KMS-11 (cell line): Measurements from ENCODE around the gene CHST8.

Experiments used
- H2AFZ ChIP-seq: fragments of 200-600 bp; sonication (generic); 2 replicates; pipeline ENCODE4 v1.6.1; 2016; ENCODE audit warnings: antibody characterized with exemption, mixed run types, low read depth
- H3K27ac ChIP-seq: fragments of 200-600 bp; sonication (generic); 2 replicates; pipeline ENCODE4 v1.6.1; 2016; ENCODE audit warnings: mild to moderate bottlenecking, mixed run types
- H3K27me3 ChIP-seq: fragments of 200-600 bp; sonication (generic); 2 replicates; pipeline ENCODE4 v1.6.1; 2017; ENCODE audit warnings: mild to moderate bottlenecking, low read depth, mixed run types, moderate library complexity; ENCODE audit not compliant: insufficient read depth
- H3K36me3 ChIP-seq: fragments of 200-600 bp; sonication (generic); 2 replicates; pipeline ENCODE4 v1.6.1; 2017; ENCODE audit warnings: mild to moderate bottlenecking, mixed run types; ENCODE audit not compliant: insufficient read depth
- H3K4me1 ChIP-seq: fragments of 200-600 bp; sonication (generic); 2 replicates; pipeline ENCODE4 v1.6.1; 2016; ENCODE audit warnings: mild to moderate bottlenecking, low read depth, mixed run types; ENCODE audit not compliant: poor library complexity, severe bottlenecking
- H3K4me2 ChIP-seq: fragments of 200-600 bp; sonication (generic); 2 replicates; pipeline ENCODE4 v1.7.0; 2016; ENCODE audit warnings: mild to moderate bottlenecking, mixed run types
- H3K4me3 ChIP-seq: fragments of 200-600 bp; sonication (generic); IDR thresholded peaks from 2 replicates; pipeline ENCODE4 v1.6.1; 2017; ENCODE audit warnings: low read depth, low read length, mixed read lengths; ENCODE audit not compliant: insufficient read depth
- H3K79me2 ChIP-seq: fragments of 200-600 bp; sonication (generic); 2 replicates; pipeline ENCODE4 v1.6.1; 2016; ENCODE audit warnings: low read depth, mixed run types; ENCODE audit not compliant: insufficient read depth
- H3K9ac ChIP-seq: fragments of 200-600 bp; sonication (generic); 2 replicates; pipeline ENCODE4 v1.6.1; 2016; ENCODE audit warnings: mild to moderate bottlenecking, mixed run types
- H4K20me1 ChIP-seq: fragments of 200-600 bp; sonication (generic); 2 replicates; pipeline ENCODE4 v1.6.1; 2016; ENCODE audit warnings: mild to moderate bottlenecking, mixed run types; ENCODE audit not compliant: insufficient read depth
- CTCF ChIP-seq: fragments of 200-600 bp; sonication (generic); conservative IDR thresholded peaks from 2 replicates; pipeline ENCODE4 v1.6.1; 2017; ENCODE audit warnings: low read depth, mild to moderate bottlenecking, antibody characterized with exemption, low read length, moderate library complexity, mixed read lengths

The CHST8 gene

DNA sequence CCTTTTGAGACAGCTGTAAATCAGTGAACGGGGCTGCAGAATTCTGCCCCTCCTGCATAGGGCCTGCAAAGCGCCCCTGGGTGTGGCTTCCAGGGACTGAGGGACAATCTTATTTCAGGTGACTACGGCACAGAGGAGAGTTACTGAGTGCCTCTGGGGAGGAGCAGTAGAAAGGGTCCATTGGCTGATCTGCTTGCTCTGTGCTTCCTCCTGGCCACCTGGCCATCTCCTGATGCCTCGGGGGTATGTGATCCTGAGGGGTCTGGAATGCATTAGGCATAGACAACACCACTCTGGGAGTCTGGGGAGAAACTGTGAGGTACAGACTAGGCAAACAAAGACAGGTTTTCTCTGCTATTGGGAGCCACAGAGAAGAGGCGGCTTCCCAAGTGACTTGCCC lies 177.7 kb downstream of the CHST8 start:
- H4K20me1 ChIP-seq: no peaks in the 10 kb centered on the region
- H3K27me3 ChIP-seq: no peaks in the 10 kb centered on the region
- H2AFZ ChIP-seq: no peak overlapping the region
- H3K4me2 ChIP-seq: no peak overlapping the region
- H3K9ac ChIP-seq: no peak overlapping the region
- H3K4me3 ChIP-seq: no peak overlapping the region
- H3K27ac ChIP-seq: no peak overlapping the region
- no peak for TF ChIP-seq CTCF
- 0 out of 2 replicates have a peak, but pooled peaks cover 6% of the 10 kb centered on the region for H3K36me3 ChIP-seq
- H3K79me2 ChIP-seq: no peaks in the 10 kb centered on the region
- H3K4me1 ChIP-seq: peaks cover 5% of the 10 kb centered on the region

GRCh38 chr19:33800012-33800680 lies 178.4 kb downstream of the CHST8 start:
- no peaks in the 10 kb centered on the region for H3K4me1 ChIP-seq
- H3K9ac ChIP-seq: no peak overlapping the region
- H3K27me3 ChIP-seq: no peaks in the 10 kb centered on the region
- no peak overlapping the region for H3K27ac ChIP-seq
- H2AFZ ChIP-seq: no peak overlapping the region
- H3K36me3 ChIP-seq: 0 out of 2 replicates have a peak, but pooled peaks cover 6% of the 10 kb centered on the region
- H3K4me2 ChIP-seq: no peak overlapping the region
- no peaks in the 10 kb centered on the region for H4K20me1 ChIP-seq
- no peak overlapping the region for H3K4me3 ChIP-seq
- H3K79me2 ChIP-seq: no peaks in the 10 kb centered on the region
- no peak for TF ChIP-seq CTCF

- Histone ChIP-seq H3K9ac (no peak overlapping the region), H3K4me3 (no peak overlapping the region), H3K27me3 (no peaks in the 10 kb centered on the region), H3K79me2 (no peaks in the 10 kb centered on the region), H2AFZ (no peak overlapping the region), H4K20me1 (no peaks in the 10 kb centered on the region), H3K4me1 (no peaks in the 10 kb centered on the region), H3K27ac (no peak overlapping the region), H3K4me2 (no peak overlapping the region), H3K36me3 (0 out of 2 replicates have a peak, but pooled peaks cover 6% of the 10 kb centered on the region)
- TF ChIP-seq CTCF: no peak
These were observed 179.7 kb downstream of the CHST8 start for GRCh38 chr19:33801411-33801810.

DNA sequence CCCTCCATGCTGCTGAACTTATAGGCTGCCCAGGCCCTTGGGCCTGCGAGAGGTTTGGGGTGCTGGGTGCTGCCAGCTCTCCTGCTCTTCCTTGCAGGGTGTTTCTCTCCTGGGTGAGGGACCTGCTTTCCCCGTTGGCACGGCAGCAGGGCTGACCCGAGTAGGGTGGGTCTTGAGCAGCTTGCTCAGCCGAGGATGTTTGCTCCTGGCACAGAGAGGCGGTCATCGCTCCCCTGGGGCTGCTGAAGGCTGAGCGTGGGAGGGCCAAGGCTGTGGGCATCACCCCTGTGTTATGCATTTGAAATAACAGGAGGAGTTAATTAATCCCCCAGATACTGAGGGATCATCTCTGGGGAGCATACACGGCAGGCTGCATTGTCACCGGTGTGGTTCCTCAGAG lies 180.2 kb downstream of the CHST8 start:
- no peak for TF ChIP-seq CTCF
- H3K79me2 ChIP-seq: no peaks in the 10 kb centered on the region
- H2AFZ ChIP-seq: no peak overlapping the region
- H3K4me1 ChIP-seq: no peaks in the 10 kb centered on the region
- no peak overlapping the region for H3K27ac ChIP-seq
- no peak overlapping the region for H3K9ac ChIP-seq
- H3K27me3 ChIP-seq: no peaks in the 10 kb centered on the region
- H3K4me3 ChIP-seq: no peak overlapping the region
- no peak overlapping the region for H3K4me2 ChIP-seq
- no peaks in the 10 kb centered on the region for H4K20me1 ChIP-seq
- 0 out of 2 replicates have a peak, but pooled peaks cover 6% of the 10 kb centered on the region for H3K36me3 ChIP-seq
